Left hindlimb (tissue), 1 donor: ENCODE data around the gene GPHA2.
"Not testable (repeated sequence)": the region's sequence is repeated elsewhere in the genome, so short reads cannot be mapped to it uniquely, and the experiment has no call there.

Source experiments
- DNase-seq: peaks from one replicate; pipeline ENCODE4 v3.0.0-alpha.2; 2018

Gene GPHA2

GRCh38 chr11:64935359-64936081 is at the start of gene GPHA2:
GPHA2 (minus strand) TSS chr11:64935893; CDS start chr11:64935460, 433 bp downstream.
- DNase-seq, result no peak

GRCh38 chr11:64983339-64983738 is 47.6 kb upstream of the GPHA2 start:
- not testable (repeated sequence) for DNase-seq

GRCh38 chr11:64976651-64977050 is 41.0 kb upstream of the GPHA2 start:
- no peak for DNase-seq

- DNase-seq, result no peak
These were observed 38.4 kb upstream of the GPHA2 start for GRCh38 chr11:64974124-64974523.

DNA sequence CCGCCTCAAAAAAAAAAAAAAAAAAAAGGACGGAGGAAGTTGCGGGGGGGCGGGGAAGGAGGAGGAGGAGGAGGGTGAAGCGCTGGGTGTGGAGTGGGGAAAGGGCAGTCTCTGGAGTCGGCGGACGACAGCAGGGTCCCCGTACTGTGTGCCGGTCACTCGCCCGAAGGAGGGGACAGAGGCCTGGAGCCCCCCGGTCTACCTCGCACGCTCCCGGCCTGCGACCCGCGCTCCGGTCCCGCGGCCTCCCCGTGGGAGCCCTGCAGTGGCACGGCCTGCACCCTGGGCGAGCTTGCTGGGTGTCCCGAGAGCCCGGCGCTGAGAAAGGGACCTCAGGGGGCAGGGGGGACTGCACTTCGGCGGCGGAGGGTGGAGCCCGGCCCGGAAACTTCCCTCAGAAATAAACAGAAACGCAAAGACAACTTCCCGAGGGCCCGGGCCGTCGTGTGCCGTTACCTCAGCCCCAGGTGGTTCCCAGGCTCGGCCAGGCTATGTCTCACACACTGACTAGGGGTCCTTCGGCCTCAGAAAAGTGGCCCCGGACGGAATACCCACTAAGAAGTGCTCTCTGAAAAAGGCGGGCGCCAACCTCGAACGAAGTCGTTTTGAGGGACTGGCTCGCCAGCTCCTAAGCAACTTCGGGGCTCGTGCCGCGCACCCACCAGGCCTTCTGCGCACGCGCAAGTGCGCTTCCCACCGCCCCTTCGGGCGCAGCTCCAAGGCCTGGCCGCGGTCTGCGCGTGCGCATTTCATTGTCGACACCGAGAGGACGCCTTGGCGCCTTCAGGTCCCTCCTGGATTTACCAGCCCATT is 35.9 kb upstream of the GPHA2 start, which contains the start of gene MAJIN:
Gene MAJIN, minus strand, starts transcription at position 688 of the 813 bp plus-strand sequence. CDS start 12,703 bp downstream, outside the sequence.
- DNase-seq, result peak; percentile 83

GRCh38 chr11:64970731-64971151 is 35.0 kb upstream of the GPHA2 start:
- DNase-seq, result no peak

- no peak for DNase-seq
These were observed 33.5 kb upstream of the GPHA2 start for GRCh38 chr11:64969209-64969608.

DNA sequence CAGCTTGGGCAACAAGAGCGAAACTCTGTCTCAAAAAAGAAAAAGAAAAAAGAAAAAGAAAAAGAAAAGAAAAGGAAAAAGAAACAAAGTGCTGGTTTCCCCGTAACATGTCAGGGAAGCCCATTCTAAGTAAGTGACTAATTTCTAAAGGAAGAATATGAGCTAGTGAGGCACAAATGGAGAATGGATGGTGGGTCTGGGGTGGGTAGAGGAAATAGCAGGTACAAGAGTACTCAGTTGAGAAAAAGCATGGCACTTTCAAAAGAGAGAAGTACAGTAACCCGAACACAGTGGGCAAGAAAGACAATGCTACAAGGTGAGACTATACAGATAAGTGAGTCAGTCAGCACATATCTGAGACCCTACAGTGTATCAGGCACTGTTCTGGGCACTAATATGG is 31.7 kb upstream of the GPHA2 start:
- DNase-seq, result no peak

DNA sequence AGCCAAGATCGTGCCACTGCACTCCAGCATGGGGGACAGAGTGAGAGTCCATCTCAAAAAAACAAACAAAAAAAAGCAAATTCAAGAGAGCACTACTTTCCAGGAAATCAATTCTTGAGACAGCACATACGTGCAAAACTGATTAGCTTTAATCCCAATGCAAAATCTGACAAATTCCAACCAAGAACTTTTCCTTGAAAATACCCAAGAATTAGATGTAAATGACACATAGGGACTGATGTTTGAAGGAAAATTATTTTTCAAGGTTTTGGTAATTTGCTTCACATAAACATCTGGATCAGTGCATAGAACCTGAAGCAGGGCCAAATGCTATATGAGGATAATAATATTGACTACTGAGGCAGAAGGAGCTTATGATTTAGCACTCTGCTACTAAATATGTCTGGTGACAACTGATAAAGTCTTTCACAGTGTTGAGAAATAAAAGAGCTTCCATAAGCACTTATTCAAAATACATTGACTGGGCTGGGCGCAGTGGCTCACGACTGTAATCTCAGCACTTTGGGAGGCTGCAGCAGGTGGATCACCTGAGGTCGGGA is 27.5 kb upstream of the GPHA2 start:
- no peak for DNase-seq

DNA sequence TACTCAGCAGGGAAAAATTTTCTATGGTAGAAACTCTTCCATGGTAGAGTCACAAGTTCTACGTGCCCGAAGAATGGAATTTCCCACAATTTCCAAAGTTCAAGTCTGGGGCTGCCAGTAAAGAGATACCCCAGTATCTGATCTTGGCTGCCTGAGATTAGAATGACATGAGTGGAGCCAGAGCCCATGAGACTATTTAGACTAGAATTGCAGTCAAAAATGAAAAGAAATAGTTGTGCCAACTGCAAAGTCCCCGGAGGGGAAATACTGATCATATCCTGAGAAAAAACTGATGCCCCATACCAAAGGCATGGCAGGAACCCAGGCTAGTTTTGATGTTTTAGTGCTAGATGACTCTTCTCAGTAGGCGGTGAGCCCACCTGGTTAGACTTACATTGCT is 25.0 kb upstream of the GPHA2 start:
- DNase-seq, result no peak

- no peak for DNase-seq
These were observed 23.8 kb upstream of the GPHA2 start for GRCh38 chr11:64959498-64959897.

DNA sequence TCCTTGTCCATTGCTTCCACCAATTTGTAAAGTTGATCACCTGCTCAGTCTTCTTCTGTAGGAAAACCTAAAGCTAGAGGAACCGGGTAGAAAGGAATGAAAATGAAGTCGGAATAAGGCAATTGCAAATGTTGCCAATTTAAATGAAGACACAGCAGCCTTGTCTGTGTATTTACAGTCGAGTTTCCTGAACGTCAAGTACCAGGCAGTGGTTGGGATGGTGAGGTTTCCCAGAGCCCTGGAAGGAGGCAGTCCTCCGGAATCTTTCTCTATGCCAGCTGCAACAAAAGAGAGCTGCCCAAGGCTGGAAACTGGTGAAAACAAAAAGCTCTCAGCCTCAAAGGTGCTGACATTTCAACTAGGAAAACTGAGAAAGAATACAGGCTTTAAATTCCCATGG is 18.5 kb upstream of the GPHA2 start:
- no peak for DNase-seq

DNA sequence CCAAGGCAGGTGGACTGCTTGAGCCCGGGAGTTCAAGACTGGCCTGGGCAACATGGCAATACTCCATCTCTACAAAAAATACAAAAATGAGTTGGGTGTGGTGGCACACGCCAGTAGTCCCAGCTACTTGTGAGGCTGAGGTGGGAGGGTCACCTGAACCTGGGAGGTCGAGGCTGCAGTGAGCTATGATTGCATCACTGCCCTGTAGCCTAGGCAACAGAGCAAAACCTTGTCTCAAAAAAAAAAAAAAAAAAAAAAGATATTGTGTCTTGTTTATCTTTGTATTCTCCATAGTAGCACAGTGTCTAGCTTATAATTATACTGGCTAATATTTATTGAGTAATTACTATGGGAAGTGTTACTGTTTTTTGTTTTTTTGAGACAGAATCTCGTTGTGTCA is 15.8 kb upstream of the GPHA2 start:
- no peak for DNase-seq

GRCh38 chr11:64947208-64947814 is 11.6 kb upstream of the GPHA2 start:
- no peak for DNase-seq

DNA sequence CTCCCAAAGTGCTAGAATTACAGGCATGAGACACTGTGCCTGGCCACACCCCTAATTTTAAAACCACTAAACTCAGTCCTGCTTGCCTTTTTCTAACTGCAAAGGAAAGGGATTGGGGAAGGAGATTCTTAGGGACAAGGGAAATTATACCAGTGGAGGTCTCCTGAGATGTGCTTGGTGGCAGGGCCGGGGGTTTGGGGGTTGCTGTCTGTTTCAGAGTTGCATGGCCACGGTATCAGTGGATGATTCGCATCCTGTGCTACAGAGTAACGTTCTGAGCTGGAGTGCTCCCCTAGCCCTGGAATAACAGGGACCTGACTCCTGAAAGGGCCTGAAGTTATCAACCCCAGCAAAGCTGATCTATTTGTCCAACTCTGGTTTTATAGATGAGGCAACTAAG is 846 bp upstream of the GPHA2 start:
- no peak for DNase-seq

DNA sequence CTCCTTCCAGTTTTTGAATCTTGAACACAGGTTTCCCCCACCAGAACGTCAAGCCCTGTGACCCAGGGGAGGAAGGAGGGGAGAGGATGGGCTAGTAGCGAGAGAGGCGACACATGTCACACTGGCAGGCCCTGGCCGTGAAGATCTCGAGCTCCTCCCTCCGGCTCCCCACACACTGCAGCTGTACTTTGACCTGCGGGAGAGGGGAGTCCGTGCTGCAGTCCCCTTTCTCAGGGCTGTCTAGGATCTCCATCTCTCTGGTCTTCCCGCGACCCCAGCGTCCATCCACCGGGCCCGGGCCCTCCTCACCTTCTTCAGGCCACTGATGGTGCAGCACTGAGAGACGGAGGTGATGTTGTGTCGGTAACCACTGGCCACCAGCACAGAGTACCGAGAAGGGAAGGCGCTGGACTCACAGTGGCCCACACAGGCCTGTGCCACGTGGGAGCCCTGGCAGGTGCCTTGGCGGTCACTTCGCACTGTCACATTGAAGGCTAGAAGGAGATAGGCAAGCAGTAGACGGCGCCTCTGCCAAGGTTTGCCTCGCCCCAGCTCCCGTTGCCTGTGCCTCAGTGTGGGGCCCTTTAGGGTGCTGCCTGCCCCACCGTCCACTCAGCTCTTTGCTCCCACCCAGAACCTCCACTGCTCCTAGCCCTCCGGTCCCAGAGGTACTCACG is 873 bp downstream of the GPHA2 start:
- no peak for DNase-seq

DNA sequence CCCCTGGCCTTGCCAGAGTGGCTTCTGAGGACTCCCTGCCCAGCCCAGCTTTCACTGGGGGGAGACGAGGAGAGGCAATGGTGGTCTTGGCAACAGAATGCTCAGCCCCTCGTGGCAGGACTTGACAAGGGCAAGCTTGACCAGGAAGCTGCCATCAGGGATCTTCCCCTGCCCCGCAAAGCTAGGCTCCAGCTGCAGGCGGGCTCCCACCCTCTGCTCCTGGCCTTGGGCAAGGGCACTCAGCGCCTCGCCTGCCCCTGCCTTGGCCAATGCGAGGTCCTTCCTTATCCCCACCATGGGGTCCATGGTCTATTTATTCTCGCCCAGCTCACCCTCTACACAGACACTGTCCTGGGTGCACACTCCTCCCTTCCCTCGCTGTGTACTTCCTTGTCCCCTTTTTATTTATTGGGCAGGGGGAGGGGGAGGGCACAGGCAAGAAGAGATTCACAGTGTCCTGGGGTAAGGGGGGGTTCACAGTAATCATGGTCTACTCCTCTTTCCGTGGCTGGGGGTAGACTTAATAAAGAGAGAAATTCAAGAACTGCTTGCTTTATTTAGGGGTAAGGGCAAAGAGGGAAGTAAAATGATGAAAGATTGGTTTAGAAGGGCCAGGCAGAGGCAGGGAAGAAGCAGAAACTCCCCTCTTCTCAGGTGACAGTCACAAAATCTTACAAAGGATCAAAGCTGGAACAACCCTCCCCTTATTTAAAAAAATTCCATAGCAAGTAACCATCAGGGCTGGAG is 1.6 kb downstream of the GPHA2 start:
- no peak for DNase-seq

DNA sequence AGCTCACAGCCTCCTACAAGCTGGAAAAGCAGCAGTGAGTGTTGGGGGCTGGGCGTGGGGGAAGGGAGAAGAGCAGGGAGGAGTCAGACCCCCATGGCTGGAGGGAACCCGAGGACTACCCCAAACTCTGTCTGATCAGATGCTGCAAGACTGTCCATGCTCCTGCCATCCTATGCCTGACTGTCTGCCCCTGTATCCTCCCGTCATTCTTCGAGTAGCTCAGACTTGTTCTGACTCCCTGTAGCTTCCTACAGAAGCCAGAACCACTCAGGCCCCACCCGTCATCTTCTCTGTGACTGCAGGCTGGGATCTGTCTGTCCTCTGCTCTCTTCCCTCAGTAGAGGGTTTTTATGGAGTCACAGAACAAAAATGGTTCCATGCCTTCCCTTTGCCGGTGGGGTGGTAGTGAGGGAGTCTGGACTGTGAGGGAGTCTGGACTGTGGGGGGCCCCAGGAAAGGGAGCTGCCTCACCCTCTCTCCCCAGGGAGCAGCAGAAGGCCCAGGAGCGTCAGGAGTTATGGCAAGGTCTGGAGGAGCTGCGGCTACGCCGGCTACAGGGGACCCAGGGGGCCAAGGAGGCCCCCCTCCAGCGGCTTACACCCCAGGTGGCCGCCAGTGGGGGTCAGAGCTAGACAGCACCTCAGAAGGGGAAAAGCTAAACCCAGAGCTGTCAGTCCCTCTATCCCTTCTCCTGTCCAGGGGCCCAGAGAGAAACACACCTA is 2.3 kb downstream of the GPHA2 start:
- DNase-seq, result no peak

DNA sequence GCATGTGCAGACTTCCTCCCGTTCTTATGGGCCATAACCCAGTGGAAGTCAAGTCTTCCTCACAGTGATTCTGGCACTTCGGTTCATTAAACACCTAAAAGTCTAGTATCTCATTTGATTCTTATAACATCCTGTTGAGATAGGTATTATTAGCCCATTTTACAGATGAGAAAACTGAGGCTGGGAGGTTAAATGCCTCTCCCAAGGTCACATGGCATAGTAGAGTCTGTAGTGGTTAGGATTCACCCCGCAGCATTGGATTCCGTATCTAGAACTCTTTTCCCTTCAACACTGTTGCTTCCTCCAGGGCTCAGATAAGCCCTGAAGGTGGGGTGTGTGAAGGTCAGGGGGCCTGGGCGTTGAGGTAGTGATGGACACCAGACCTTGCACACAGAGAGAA is 3.4 kb downstream of the GPHA2 start:
- DNase-seq, result no peak

GRCh38 chr11:64931290-64931689 is 4.4 kb downstream of the GPHA2 start:
- no peak for DNase-seq

GRCh38 chr11:64930340-64930739 is 5.4 kb downstream of the GPHA2 start:
- DNase-seq, result no peak
